ENCODE data around the gene NOL6. TPM values are rescaled to one million over a fixed set of nuclear protein-coding genes. Genes with fewer than 3 reads are reported as not detected.

NOL6 gene
- total and polyA plus RNA-seq, 9 of the 15 experiments (the other 6 are each of a cell fraction or from before 2014, with no cell fraction given), result 7.7 to 58.9 (median 27.0) TPM

- peak overlapping the region in 1 of 2 experiments; percentile 65; a peak in 2 of 4 replicates for H3K9ac ChIP-seq (ENCODE audit: insufficient read depth in 1 of 2, low read depth in 2 of 2, low read length in 2 of 2)
- H2AFZ ChIP-seq (ENCODE audit: low read depth, low read length), result no peak overlapping the region
Measured at GRCh38 chr9:33443464-33444154, 30.1 kb downstream of the NOL6 start.

More at GRCh38 chr9:33443464-33444154, 30.1 kb downstream of the NOL6 start:
- H3K4me2 ChIP-seq (ENCODE audit: insufficient read depth, low read length), result no peak overlapping the region
- TF ChIP-seq ZBTB33 (CRISPR knock-in tag; IDR thresholded peaks at IDR 0.05), result peak; percentile 98
- no peak for TF ChIP-seq ZNF75A (CRISPR knock-in tag; IDR thresholded peaks at IDR 0.05)
- TF ChIP-seq NFIC (IDR thresholded peaks at IDR 0.05), result peak; percentile 43; the same call in 1 of the 2 replicates
- H4K20me1 ChIP-seq (replicated peaks; ENCODE audit: control insufficient read depth, insufficient read depth, low read length), result no peaks in the 10 kb centered on the region
- in situ Hi-C loops (cut with MboI), result no loop called here
- H3K4me1 ChIP-seq (replicated peaks in 1 of 2; ENCODE audit: control insufficient read depth in 2 of 2, insufficient read depth in 2 of 2, low read length in 2 of 2), result peaks cover 41 to 64% of the 10 kb centered on the region in 2 experiments
- H3K27ac ChIP-seq (ENCODE audit: extremely low read depth, low read depth, low read length), result no peak overlapping the region
- 75% methylated on average over 7 of the region's 10 CpGs for WGBS (ENCODE audit: insufficient coverage, low coverage, missing lambda C conversion rate)
- H3K9me3 ChIP-seq (replicated peaks; ENCODE audit: control insufficient read depth, insufficient read depth, low read depth, low read length), result no peaks in the 10 kb centered on the region
- DNase-seq (ENCODE audit: extremely low read depth in 1 of 4, low spot score in 3 of 4) (no peak), ATAC-seq (no peak), FAIRE-seq (no peak)
- no TSS peak for BruUV-seq (replicated peaks)
- POLR2A ChIA-PET, result interaction anchor here (0.7 kb wide), 1 partner anchor 19 kb away, joined by 4 read pairs; no protein-coding TSS in a partner anchor
- intact Hi-C loops (cut with micrococcal nuclease), result no loop called here
- CTCF ChIA-PET (ENCODE audit: low intra/inter-chr PET ratio), result interaction anchor here (0.7 kb wide), 1 partner anchor 9 kb away, joined by 4 read pairs; no protein-coding TSS in a partner anchor
- no peaks in the 10 kb centered on the region for H3K9me1 ChIP-seq (ENCODE audit: control insufficient read depth, insufficient read depth, low read length)
- no peak overlapping the region for H3K4me3 ChIP-seq
- H3K27me3 ChIP-seq (ENCODE audit: control insufficient read depth in 2 of 2, insufficient read depth in 2 of 2, low read length in 2 of 2), result no peaks in the 10 kb centered on the region
- peaks cover 20% of the 10 kb centered on the region for H3K79me2 ChIP-seq (ENCODE audit: control insufficient read depth, insufficient read depth, low read length)
- peaks cover 12% of the 10 kb centered on the region; the same call in 1 of the 3 replicates for H3K36me3 ChIP-seq (ENCODE audit: control insufficient read depth, insufficient read depth, low read length)
